Uterus (tissue), 2 donors: ENCODE results near the gene SPNS2.

Experiments
- CTCF ChIP-seq, 4 experiments: fragments of 200-600 bp in 2 of 4; fragments of 450-650 bp in 2 of 4; sonication (generic) in 2 of 4; IDR thresholded peaks; one replicate each; pipeline ENCODE4 v1.5.1; 2016 to 2019; ENCODE audit warnings: antibody characterized with exemption in 4 of 4, mild to moderate bottlenecking in 2 of 4, moderate library complexity in 1 of 4
- POLR2A ChIP-seq, 2 donors: fragments of 450-650 bp; IDR thresholded peaks; one replicate each; pipeline ENCODE4 v1.6.1; 2016; ENCODE audit warnings: antibody characterized with exemption in 2 of 2, mild to moderate bottlenecking in 1 of 2, moderate library complexity in 1 of 2

DNA sequence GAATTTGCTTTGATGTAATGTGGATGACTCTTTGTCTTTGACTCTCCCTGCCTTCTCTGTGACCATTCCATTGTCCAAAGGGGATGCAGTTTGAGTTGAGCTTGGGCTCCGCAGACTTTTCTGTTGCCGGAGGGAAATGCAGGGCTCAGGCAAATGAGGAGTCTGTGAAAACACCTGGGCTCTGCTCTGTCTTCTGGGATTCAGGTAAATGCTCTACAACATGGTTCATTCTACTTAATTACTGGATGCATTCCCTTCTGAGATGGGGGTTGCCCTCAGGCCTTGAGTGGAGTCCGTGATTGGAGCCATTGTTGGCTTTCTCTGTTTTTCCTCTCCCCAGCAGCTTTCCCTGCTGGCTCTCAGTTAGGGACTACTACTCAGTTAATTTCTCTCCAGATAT, 26.4 kb upstream of the SPNS2 start:
- no peak for TF ChIP-seq POLR2A (IDR thresholded peaks at IDR 0.05)
- TF ChIP-seq CTCF (IDR thresholded peaks at IDR 0.05), result no peak
